Gastrocnemius medialis (tissue), 4 donors: ENCODE measurements around the gene LONRF2.

Experiments
- CTCF ChIP-seq, 5 experiments: fragments of 450-650 bp in 3 of 5; fragments of 200-600 bp in 2 of 5; sonication (generic) in 2 of 5; IDR thresholded peaks in 4 of 5; conservative IDR thresholded peaks in 1 of 5; 1 replicate in 4 of 5; 2 replicates in 1 of 5; pipeline ENCODE4 v1.5.1; 2016 to 2019; ENCODE audit warnings: antibody characterized with exemption in 5 of 5, mild to moderate bottlenecking in 3 of 5, moderate library complexity in 3 of 5
- POLR2A ChIP-seq, 2 donors: fragments of 450-650 bp; IDR thresholded peaks; one replicate each; pipeline ENCODE4 v1.6.1; 2017; ENCODE audit warnings: antibody characterized with exemption in 2 of 2, mild to moderate bottlenecking in 2 of 2, moderate library complexity in 2 of 2

- TF ChIP-seq CTCF (IDR thresholded peaks at IDR 0.05 in 4 of 5, conservative IDR thresholded peaks at IDR 0.05 in 1 of 5), result no peak
- peak in 1 of 2 donors; percentile 13 for TF ChIP-seq POLR2A (IDR thresholded peaks at IDR 0.05)
Measured at GRCh38 chr2:100321866-100322820, at the start of gene LONRF2.
